GM12892 (cell line): ENCODE data around the gene CHURC1.

Experiments used
- DNase-seq: peaks from one replicate; pipeline ENCODE4 v3.0.0; 2011; ENCODE audit not compliant: insufficient read length
- FAIRE-seq: peaks from 2 replicates; lab custom pipeline; 2011; peaks lifted over from hg19 to GRCh38; lab: Jason Lieb, UNC
- POLR2A ChIP-seq: IDR thresholded peaks from 2 replicates; pipeline ENCODE4 v1.6.1; 2011; ENCODE audit warnings: low read depth, low read length, control low read depth
- POLR2AphosphoS5 ChIP-seq: IDR thresholded peaks from 2 replicates; pipeline ENCODE4 v1.6.1; 2011; ENCODE audit warnings: low read depth, low read length, control low read depth
- TAF1 ChIP-seq: IDR thresholded peaks from 2 replicates; pipeline ENCODE4 v1.6.1; 2011; ENCODE audit warnings: low read depth, mild to moderate bottlenecking, control low read depth, low read length, borderline replicate concordance

CHURC1 gene

DNA sequence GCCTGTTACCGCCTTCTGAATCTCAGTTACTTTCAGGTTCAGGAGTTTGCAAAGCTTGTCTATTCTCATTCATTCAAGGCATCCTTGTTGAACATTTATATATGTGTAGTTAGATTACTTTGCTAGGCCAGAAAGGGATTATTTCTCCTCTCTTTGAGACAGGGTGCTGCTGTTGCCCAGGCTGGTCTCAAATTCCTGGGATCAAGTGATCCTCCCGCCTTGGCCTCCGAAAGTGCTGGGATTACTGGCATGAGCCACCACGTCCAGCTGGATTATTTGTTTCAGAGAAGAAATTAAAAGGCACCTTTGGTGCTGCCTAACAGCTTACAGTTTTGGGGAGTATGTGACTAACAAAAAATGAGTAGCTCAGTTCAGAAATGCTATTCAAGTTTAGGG is 772 bp downstream of the CHURC1 start:
- no peak for DNase-seq
- TF ChIP-seq TAF1 (no peak), POLR2AphosphoS5 (no peak), POLR2A (no peak)
- FAIRE-seq, result peak; percentile 54

DNA sequence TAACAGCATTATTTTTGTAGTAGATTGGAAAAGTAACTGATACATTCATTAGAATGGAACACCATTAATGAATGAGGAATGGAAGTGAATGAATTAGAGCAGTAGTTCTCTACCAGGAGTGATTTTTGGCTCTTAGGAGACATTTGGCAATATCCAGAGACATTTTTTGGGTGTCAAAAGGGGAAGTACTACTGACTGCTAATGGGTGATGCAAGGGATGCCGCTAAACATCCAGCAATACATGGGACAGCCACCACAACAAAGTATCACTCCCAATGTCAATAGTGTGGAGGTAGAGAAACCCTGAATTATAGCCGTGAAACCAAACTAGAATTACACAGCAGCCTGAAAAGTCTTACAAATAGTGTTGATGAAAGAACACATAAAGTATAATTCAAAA is 1.5 kb downstream of the CHURC1 start:
- DNase-seq (no peak), FAIRE-seq (no peak)
- TF ChIP-seq TAF1 (no peak), POLR2AphosphoS5 (no peak), POLR2A (no peak)

DNA sequence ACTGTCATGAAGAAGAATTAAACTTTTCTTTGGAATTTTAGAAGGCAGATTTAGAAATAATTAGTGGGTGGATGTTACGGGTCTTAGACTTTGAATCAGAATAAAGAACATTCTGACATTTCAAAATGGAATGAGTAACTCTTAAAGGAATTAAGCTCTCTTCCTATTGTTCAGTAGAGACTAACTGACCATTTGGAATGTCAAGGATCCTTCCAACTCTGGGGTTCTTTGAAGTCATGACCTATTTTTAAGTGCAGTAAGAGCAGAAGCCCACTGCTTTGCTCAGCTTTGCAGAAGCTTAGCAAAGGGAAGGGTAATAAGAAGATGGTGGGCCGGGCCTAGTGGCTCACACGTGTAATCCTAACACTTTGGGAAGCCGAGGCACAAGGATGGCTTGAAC is 4.0 kb downstream of the CHURC1 start:
- FAIRE-seq (no peak), DNase-seq (no peak)
- TF ChIP-seq POLR2AphosphoS5, result no peak
- TF ChIP-seq TAF1, result no peak
- no peak for TF ChIP-seq POLR2A

DNA sequence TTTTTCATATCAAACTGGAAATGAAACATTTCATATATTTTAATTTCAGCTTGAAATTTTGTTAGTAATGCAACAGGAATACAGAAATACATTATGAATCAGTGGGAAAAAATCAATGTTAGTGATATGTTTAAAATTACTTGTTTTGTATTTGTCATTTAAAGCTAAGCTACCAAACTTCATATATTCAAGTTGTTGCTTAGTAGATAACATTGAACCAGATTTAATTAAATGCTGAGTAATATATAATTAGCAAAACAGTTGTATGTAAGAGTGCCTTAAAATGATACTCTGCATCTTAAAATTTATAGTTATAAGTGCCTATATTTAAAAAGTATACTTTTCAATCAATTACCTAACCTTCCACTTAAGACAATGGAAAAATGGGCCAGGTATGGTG is 5.0 kb downstream of the CHURC1 start:
- TF ChIP-seq POLR2AphosphoS5 (no peak), TAF1 (no peak), POLR2A (no peak)
- DNase-seq (no peak), FAIRE-seq (no peak)

DNA sequence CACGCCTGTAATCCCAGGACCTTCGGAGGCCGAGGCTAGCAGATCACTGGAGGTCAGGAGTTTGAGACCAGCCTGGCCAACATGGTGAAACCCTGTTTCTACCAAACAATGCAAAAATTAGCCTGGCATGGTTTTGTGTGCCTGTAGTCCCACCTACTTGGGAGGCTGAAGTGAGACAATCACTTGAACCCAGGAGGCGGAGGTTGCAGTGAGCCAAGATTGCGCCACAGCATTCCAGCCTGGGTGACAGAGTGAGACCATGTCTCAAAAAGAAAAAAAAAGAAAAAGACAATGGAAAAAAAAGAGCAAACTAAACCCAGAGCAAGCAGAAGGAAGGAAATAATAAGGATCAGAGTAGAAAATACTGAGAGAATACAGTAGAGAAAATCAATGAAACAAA is 5.4 kb downstream of the CHURC1 start:
- DNase-seq (no peak), FAIRE-seq (no peak)
- no peak for TF ChIP-seq POLR2AphosphoS5
- TF ChIP-seq POLR2A, result no peak
- no peak for TF ChIP-seq TAF1

DNA sequence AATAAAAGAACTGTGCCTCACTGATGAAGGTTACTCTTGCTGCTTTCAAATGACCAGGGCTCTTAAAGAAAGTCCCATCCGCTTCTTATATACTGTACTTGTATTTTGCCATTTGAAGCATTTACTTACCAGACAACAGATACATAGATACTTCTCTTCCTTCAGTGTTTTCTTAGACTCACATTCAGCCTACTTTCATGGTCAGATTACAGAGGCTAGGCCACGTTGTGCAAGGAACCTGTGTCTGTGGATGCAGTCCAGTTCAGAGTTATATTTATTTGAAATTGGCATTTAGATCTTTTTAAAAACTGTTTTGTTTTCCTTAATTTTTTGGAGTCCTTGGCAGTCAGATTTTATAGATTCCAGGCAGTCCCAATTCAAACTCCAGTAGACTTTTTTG is 6.2 kb downstream of the CHURC1 start:
- TF ChIP-seq TAF1 (no peak), POLR2AphosphoS5 (no peak), POLR2A (no peak)
- no peak for FAIRE-seq
- DNase-seq, result no peak

DNA sequence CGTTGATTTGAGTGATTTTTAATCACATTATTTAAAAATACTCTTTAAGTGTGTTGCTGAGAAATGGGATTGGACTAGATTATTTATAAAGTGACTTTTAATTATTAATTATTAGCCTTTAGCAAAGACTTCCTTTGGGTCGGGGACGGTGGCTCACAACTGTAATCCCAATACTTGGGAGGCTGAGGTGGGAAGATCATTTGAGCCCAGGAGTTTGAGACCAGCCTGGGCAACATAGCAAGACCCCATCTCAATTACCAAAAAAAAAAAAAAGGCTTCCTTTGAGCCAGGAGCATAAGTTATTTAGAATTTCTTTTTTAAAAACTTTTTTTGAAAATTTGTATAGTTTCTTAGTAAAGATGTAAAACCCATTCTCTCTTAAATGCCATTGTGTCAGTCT is 8.8 kb downstream of the CHURC1 start:
- no peak for DNase-seq
- FAIRE-seq, result no peak
- no peak for TF ChIP-seq POLR2A
- no peak for TF ChIP-seq TAF1
- no peak for TF ChIP-seq POLR2AphosphoS5

DNA sequence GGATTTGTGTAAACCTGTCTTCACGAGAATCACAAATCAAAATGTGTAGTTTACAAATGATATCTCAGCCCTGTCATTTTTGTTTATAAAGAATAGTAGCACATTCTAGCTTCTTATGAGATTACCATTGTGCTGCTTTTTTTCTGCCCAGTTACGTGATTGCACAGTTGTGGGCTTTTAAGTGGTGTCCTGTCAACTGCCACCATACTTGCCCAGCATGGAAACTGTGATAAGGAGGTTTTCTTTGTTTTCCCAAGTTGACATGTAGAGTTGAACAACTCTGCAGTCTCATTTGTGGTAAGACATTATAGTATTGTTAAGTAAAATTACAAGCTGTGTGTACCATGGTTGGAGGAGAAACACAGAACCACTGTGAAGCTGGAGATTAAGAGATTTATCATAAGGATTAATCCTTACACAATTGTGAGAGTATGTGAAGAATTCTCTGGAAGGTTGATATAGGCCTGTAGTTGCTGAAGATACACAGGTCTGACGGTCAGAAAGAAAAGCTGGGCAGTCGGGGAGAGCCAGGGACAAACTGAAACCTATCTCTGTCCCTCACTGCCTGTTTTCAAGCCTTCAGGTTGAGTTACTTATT is 12.2 kb downstream of the CHURC1 start:
- no peak for DNase-seq
- no peak for FAIRE-seq
- TF ChIP-seq TAF1 (no peak), POLR2AphosphoS5 (no peak), POLR2A (no peak)

DNA sequence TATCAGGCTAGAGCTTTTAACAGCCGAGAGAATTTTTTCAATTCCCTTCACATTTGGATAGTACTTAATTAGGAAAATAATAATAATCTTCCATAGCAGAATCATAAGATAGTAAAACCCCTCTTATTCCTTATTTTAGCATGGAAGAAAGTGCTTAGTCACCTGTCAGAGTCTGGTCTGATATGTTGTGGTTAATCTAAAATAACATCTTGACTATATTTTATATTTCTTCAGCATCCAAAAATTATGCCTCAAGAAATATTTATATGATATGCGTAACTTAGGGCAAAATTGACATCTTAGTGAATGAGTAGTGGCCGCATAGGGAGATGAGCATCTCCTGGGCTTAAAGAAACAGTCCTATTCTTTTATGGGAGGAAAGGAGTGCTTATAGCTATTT is 12.8 kb downstream of the CHURC1 start:
- TF ChIP-seq TAF1 (no peak), POLR2A (no peak), POLR2AphosphoS5 (no peak)
- DNase-seq, result no peak
- peak; percentile 56 for FAIRE-seq

DNA sequence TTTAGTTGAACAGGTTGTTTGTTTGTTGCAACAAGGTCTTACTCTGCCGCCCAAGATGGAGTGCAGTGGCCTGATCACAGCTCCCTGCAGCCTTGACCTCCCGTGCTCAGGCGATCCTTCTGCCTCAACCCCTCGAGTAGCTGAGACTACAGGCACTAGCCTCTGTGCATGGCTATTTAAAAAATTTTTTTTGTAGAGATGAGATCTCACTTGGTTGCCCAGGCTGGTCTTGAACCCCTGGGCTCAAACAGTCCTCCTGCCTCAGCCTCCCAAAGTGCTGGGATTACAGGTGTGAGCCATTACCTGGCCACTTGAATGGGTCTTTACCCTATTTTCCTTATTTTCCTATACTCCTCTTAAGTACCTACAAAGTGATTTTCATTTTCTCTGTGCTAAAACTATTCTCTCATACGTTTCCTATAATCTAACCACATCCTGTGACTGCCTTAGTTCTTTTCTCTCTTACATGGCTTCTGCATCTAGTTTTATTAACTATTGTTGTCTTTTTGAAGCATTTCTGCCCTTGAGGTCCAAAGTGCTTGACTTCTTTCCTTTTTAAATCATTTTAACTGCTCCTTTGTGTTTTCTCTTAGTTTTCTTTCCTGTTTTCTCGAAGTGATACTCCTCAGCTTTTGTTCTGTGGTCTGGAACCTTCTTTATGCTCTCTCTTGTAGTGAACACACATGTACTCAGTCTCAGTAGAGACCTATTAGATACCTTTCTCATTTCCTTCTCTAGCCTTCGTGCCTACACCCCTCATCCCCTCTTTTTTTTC is 14.2 kb downstream of the CHURC1 start:
- TF ChIP-seq POLR2A (no peak), POLR2AphosphoS5 (no peak), TAF1 (no peak)
- FAIRE-seq, result peak; percentile 92

DNA sequence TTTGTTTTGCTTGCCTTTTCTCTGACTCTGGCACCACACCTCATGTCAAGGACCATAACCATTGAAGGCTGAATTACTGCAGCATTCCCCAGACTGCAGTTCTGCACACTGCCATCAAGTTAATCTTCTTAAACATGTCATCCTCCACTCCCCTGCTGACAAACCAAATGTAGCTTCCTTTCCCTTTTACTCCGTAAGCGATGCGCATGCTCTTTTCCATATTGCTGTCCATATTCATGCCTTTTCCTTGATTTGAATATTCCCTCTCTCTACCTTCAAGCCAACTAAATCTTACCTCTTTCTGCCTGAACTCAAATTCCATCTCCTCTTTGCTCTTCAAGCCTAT is 14.7 kb downstream of the CHURC1 start:
- TF ChIP-seq POLR2A, result no peak
- no peak for TF ChIP-seq TAF1
- TF ChIP-seq POLR2AphosphoS5, result no peak
- no peak for FAIRE-seq
- no peak for DNase-seq

More for the DNA sequence above, 14.2 kb downstream of the CHURC1 start:
- DNase-seq, result no peak

DNA sequence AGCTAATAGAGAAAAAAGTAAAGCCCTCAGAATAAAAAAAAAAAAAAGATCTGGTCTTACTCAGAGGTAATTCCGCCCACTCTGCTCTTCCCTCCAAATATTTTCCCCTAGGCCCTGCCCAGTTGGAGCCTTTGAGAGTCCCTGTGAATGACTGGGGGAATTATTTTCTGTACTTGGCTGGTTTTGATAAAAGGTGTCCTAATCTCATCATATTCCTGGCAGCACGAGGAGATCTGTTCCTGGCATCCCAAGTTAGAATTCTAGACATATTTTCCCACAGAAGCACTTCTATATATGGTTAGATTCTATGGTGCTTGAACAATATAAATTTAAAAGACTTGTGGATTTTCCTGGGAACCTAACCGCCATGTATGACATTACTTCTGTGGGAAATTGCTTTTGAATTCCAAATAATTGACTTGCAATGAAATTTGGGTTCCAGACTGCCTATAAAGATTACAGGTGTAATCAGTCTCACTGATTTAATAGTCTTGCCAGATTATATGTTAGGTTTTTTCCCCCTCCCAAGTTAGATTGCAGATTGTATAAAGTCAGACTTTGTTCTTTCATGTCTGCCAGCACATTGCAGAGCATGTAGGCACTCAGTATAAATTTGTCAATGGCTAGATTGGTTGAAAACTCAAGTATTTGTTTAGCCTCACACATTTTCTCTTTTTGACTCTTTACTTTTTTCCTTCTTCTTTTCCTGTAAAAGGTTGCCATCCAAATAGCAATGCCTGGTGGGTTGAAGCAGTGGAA is 16.0 kb downstream of the CHURC1 start:
- DNase-seq (no peak), FAIRE-seq (no peak)
- TF ChIP-seq POLR2A (no peak), POLR2AphosphoS5 (no peak), TAF1 (no peak)
